ENCODE measurements around the gene MIDN.

MIDN gene

DNA sequence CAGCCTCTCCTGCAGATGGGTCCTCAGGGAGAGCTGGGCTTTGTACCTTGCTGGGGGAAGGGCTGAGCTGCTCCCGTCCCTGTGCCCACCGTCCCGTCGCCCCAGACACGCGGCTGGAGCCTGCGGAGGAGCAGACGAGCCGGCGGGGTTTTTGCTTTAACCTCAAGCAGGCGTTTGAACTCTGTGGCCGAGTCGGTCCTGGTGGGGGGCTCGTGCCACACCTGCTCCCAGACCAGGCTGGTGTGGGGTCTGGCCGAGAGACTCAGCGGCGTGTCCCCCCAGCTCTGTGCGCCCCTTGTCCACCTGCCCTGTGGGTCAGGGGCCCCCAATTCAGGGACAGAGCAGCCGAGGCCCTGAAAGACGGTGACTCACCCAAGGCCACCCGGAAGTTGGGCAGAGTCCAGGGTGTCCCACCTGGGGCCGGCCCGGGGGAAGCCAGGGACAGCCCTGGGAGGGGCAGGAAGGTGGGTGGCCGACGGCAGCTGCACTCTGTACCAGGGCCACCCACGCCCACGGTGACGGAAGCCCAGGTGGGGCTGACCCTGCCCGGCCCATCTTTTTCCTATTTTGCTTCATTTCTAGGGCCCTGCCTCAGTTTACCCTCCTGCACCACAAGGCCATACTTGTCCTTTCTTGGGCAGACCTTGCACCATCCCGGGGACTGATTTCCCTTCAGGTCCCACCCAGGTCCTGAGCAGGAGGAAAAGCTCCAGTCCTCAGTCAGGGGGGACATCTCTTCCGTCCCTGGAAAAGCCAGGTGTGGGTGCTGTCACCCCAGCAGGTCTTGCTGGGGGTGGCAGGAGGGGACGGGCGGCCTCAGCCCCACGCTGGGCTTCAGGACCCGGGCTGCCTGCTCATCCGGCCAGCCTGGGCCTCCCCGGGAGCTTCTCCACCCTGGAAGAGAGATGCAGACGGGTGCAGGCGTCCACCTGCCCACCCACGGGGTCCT, 42.6 kb downstream of the MIDN start:
- no peak for TF ChIP-seq ZNF274 (IDR thresholded peaks at IDR 0.05; ENCODE audit: low read depth, low read length)
- H3K4me3 ChIP-seq (ENCODE audit: low read length): no peak overlapping the region

DNA sequence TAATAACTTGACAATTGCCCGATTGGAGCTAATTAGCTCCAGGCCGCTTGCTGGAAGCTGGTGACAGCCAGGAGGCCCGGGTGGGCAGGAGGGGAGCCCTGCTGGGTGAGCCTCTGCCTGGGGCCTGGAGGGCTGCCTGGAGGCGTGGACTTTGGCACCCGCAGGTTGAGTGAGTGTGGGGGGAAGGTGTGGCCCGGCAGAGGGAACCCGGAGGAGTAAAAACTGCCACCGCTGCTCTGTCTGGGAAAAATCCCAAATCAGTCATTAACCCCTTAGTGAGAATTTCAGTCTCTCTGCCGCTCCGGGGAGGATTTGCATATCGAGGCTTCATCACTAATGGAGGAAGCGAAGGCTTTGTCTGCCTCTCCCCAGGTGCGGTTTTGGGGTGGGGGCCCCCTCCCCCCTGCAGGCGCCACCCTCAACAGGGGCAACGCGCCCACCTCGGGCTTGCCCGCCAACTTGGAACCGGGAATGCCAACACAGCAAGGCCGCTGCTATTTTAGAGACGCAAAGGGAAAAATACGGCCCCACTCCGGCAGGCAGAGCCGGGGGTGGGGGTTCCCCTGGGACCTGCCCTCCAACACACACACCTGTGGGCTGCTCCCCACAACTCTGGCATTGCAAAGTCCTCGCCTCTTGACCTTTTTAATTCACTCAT, 43.5 kb downstream of the MIDN start:
- H3K4me3 ChIP-seq (ENCODE audit: low read length): no peak overlapping the region
- TF ChIP-seq ZNF274 (IDR thresholded peaks at IDR 0.05; ENCODE audit: low read depth, low read length): no peak

- no peak for TF ChIP-seq ZNF274 (IDR thresholded peaks at IDR 0.05; ENCODE audit: low read depth, low read length)
- no peak overlapping the region for H3K4me3 ChIP-seq (ENCODE audit: low read length)
Measured at GRCh38 chr19:1292419-1293151, 44.2 kb downstream of the MIDN start.

DNA sequence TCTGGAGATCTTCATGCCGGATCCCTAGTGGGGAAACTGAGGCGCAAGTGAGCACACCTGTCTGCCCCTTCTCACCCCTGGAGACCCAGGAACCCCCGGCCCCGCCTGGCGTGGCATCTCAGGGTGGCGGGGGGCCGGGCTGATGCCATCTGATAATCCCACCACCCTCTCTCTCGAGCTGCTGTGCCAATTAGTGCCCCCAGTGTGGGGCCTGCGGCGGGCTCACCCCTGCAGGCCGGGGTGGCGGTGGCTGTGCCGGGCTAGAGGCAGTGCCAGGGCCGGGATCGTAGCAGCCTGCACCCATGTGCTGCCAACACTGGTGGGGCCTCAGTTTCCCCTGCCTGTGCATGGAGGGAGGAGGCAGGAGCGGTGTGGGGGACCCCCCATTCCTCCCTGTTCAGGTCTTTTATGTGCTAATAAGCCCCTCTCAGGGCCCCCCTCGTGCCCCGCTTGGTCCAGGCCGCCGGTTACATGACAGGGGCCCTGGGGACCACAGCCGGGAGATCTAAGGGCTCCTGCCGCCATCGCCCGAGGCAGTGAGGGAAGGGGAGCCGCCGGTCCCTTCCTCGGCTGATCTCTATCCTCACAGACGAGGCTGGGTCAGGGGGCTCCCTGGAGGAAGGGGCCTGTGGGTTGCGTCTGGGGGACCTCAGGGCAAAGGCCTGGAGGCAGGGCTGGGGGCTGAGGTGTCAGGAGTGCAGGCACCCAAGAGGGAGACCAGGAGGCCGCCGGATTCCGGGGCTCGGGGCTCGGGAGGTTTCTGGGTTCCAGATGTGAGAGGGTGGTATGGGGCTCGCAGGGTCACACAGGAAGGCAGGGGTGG, 45.6 kb downstream of the MIDN start:
- no peak for TF ChIP-seq ZNF274 (IDR thresholded peaks at IDR 0.05; ENCODE audit: low read depth, low read length)
- H3K4me3 ChIP-seq (ENCODE audit: low read length): no peak overlapping the region

DNA sequence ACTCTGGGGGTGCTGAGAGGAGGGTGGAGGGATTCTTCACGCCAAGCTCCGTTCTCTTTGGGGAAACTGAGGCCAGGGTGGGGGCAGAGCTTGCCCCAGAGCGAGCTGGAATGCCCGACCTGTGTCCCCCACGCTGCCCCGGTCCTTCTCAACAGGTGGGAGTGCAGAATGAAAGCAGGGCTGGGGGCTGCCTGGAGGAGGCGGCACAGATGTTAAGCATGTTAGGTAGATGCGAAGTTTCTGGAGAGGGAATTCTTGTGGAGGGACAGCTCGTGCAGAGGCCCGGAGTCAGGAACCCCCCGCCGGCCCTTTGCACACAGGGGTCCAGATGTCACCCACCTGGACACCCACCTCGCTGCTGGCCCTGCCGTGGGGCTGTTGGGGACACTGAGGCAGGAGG, 46.3 kb downstream of the MIDN start:
- H3K4me3 ChIP-seq (ENCODE audit: low read length): no peak overlapping the region
- TF ChIP-seq ZNF274 (IDR thresholded peaks at IDR 0.05; ENCODE audit: low read depth, low read length): no peak

GRCh38 chr19:1295169-1296012, 47.0 kb downstream of the MIDN start:
- H3K4me3 ChIP-seq (ENCODE audit: low read length): no peak overlapping the region
- TF ChIP-seq ZNF274 (IDR thresholded peaks at IDR 0.05; ENCODE audit: low read depth, low read length): no peak

GRCh38 chr19:1296078-1296477, 47.7 kb downstream of the MIDN start:
- TF ChIP-seq ZNF274 (IDR thresholded peaks at IDR 0.05; ENCODE audit: low read depth, low read length): no peak
- H3K4me3 ChIP-seq (ENCODE audit: low read length): no peak overlapping the region

DNA sequence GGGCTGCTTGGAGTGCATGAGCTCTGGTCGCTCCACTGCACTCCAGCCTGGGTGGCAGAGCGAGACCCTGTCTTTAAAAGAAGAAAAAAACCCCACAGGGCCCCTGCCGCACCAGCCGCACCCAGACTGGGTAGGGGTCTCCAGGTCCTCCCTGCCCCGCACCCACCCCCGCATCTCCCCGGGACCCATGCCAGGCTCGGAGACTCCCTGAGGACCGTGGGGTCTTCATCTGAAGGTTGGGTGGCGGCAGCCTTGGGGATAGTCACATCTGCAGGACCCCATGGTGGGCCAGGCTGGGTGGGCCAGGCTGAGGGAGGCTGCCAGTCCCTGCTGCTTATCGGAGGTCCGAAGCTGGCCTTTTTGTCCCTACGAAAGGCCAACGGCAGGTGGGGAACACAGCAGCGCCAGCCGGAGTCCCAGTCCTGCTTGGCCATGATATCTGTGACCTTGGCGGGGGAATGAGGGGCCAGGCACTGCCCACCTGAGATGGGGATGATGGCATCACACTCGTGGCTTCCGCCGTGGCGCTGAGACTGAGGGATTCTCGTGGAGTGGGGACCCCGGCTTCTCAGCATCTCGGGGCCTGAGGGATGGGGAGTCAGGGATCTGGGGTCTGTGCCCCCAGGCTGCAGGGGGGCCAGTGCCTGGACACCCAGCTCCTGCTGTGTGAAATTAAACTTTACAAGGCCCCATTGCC, 48.3 kb downstream of the MIDN start:
- TF ChIP-seq ZNF274 (IDR thresholded peaks at IDR 0.05; ENCODE audit: low read depth, low read length): no peak
- no peak overlapping the region for H3K4me3 ChIP-seq (ENCODE audit: low read length)

DNA sequence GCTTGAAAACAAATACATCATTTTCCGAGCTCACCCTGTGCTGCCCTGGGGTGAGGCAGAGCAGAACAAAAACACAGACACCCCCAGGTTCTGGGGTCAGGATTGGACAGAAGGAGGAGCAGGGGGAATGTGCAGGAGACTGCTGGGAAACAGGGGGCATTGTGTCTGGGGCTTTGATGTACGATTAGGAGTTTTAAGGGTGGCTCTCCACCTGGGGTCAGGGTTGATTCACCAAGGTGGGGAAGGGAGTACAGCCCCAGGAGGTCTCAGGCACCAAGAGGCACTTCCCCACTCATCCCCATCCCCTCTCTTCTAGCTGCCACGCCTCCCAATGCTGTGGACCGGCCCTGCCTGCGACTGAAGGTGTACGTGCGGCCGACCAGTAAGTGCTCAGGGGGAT, 49.9 kb downstream of the MIDN start:
- no peak for TF ChIP-seq ZNF274 (IDR thresholded peaks at IDR 0.05; ENCODE audit: low read depth, low read length)
- H3K4me3 ChIP-seq (ENCODE audit: low read length): no peak overlapping the region

DNA sequence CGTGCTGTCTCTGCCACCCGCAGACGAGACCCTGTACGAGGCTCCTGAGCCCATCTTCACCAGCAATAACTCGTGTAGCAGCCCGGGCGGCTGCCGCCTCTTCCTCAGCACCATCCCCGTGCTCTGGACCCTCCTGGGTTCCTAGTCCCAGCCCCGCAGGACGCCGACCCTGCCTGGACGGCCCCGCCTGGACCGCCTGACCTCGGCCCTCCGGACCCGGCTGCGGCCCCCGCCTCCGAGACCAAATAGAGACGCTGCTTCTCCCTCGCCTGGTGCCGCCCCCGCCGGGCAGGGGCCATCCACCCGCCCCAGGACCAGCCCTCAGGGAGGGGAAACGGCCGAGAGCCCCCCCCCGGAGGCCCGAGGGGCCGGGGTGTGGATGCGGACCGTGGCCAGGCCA, 51.4 kb downstream of the MIDN start:
- no peak for TF ChIP-seq ZNF274 (IDR thresholded peaks at IDR 0.05; ENCODE audit: low read depth, low read length)
- no peak overlapping the region for H3K4me3 ChIP-seq (ENCODE audit: low read length)

GRCh38 chr19:1300744-1301490, 52.5 kb downstream of the MIDN start:
- TF ChIP-seq ZNF274 (IDR thresholded peaks at IDR 0.05; ENCODE audit: low read depth, low read length): no peak
- H3K4me3 ChIP-seq (ENCODE audit: low read length): no peak overlapping the region
